K562 (cell line): ENCODE measurements around the gene KPNB1. TPM values are rescaled to one million over a fixed set of nuclear protein-coding genes. Genes with fewer than 3 reads are reported as not detected.

Experiments
- ATAC-seq: fragments of 200-7000 bp; cut with Tn5 transposase; 3 replicates; pipeline ENCODE4 v1.9.1; 2020; ENCODE audit warnings: moderate library complexity
- BruUV-seq: library from RNA; stranded (reverse); fragments of 400-500 nt; replicated peaks from 2 replicates; lab custom pipeline; 2021; lab: Mats Ljungman, UMichigan
- CTCF ChIA-PET: fragments of 300-600 bp; formaldehyde crosslinking; extraction: SDS; loops from one replicate; lab custom pipeline; 2021; ENCODE audit warnings: low intra/inter-chr PET ratio; lab: Yijun Ruan, JAX
- POLR2A ChIA-PET: fragments of 300-600, 350-650 bp; sonication (Branson Sonifier 250); formaldehyde crosslinking; extraction: SDS; loops from one replicate; lab custom pipeline; 2021; ENCODE audit warnings: antibody characterized with exemption, inconsistent platforms; lab: Yijun Ruan, JAX
- DNase-seq, 4 experiments: peaks; one replicate each; pipeline versions ENCODE4 v3.0.0 to v3.0.0-alpha.2; 2011 to 2018; ENCODE audit warnings: low spot score in 3 of 4, mixed read lengths in 3 of 4; ENCODE audit errors: extremely low read depth in 1 of 4
- FAIRE-seq: peaks from 2 replicates; lab custom pipeline; 2011; peaks lifted over from hg19 to GRCh38; lab: Jason Lieb, UNC
- H2AFZ ChIP-seq: 2 replicates; pipeline ENCODE4 v1.6.0; 2011; ENCODE audit warnings: low read depth, low read length, control low read depth, inconsistent platforms
- H3K27ac ChIP-seq: fragments of 200-600 bp; 3 replicates; pipeline ENCODE4 v1.8.0; 2011; ENCODE audit warnings: low read depth, mild to moderate bottlenecking, control low read depth, inconsistent platforms, low read length, moderate library complexity, mixed read lengths; ENCODE audit errors: extremely low read depth
- H3K27me3 ChIP-seq, 2 experiments: fragments of 300-600 bp in 1 of 2; 2 replicates in 1 of 2; 3 replicates in 1 of 2; pipeline versions ENCODE4 v1.6.0 to v1.8.0; 2011; ENCODE audit warnings: inconsistent platforms in 2 of 2, low read length in 2 of 2, mild to moderate bottlenecking in 1 of 2, mixed read lengths in 1 of 2, moderate library complexity in 1 of 2; ENCODE audit not compliant: control insufficient read depth in 2 of 2, insufficient read depth in 2 of 2
- H3K36me3 ChIP-seq: fragments of 300-600 bp; 3 replicates; pipeline ENCODE4 v1.8.0; 2011; ENCODE audit warnings: mild to moderate bottlenecking, low read length, inconsistent platforms; ENCODE audit not compliant: control insufficient read depth, insufficient read depth
- H3K4me1 ChIP-seq, 2 experiments: fragments of 200-600 bp in 1 of 2; replicated peaks in 1 of 2; 2 replicates in 1 of 2; 3 replicates in 1 of 2; pipeline versions ENCODE4 v1.5.1 to v1.8.0; 2011; ENCODE audit warnings: inconsistent platforms in 2 of 2, low read length in 2 of 2, mild to moderate bottlenecking in 1 of 2, mixed read lengths in 1 of 2, moderate library complexity in 1 of 2; ENCODE audit not compliant: control insufficient read depth in 2 of 2, insufficient read depth in 2 of 2
- H3K4me2 ChIP-seq: 2 replicates; pipeline ENCODE4 v1.6.1; 2011; ENCODE audit warnings: low read length, control low read depth, inconsistent platforms, mixed read lengths; ENCODE audit not compliant: insufficient read depth
- H3K4me3 ChIP-seq: fragments of 200-600 bp; sonication (generic), shearing (Covaris generic); 2 replicates; pipeline ENCODE4 v1.5.1; 2016; ENCODE audit warnings: control low read depth, inconsistent platforms
- H3K79me2 ChIP-seq: fragments of 200-600 bp; 3 replicates; pipeline ENCODE4 v1.8.0; 2011; ENCODE audit warnings: low read length, inconsistent platforms; ENCODE audit not compliant: control insufficient read depth, insufficient read depth
- H3K9ac ChIP-seq, 2 experiments: 2 replicates each; pipeline versions ENCODE4 v1.6.0 to v1.6.1; 2011; ENCODE audit warnings: low read depth in 2 of 2, low read length in 2 of 2, control low read depth in 1 of 2, inconsistent platforms in 1 of 2, mild to moderate bottlenecking in 1 of 2, mixed read lengths in 1 of 2; ENCODE audit not compliant: insufficient read depth in 1 of 2
- H3K9me1 ChIP-seq: one replicate; pipeline ENCODE4 v1.6.0; 2011; ENCODE audit warnings: inconsistent platforms, mild to moderate bottlenecking, low read length, moderate library complexity; ENCODE audit not compliant: control insufficient read depth, insufficient read depth
- H3K9me3 ChIP-seq: replicated peaks from 2 replicates; pipeline ENCODE4 v1.5.1; 2011; ENCODE audit warnings: low read depth, low read length, inconsistent platforms; ENCODE audit not compliant: control insufficient read depth, insufficient read depth
- H4K20me1 ChIP-seq: replicated peaks from 2 replicates; pipeline ENCODE4 v1.6.1; 2011; ENCODE audit warnings: low read length, inconsistent platforms, mixed read lengths; ENCODE audit not compliant: control insufficient read depth, insufficient read depth
- NEUROD1 ChIP-seq: fragments of 150-350 bp; IDR thresholded peaks from 2 replicates; pipeline ENCODE4 v1.6.1; 2014; ENCODE audit warnings: borderline replicate concordance, low read length, low read depth; ENCODE audit not compliant: partially characterized antibody
- NFIC ChIP-seq: fragments of 450-650 bp; IDR thresholded peaks from 2 replicates; pipeline ENCODE4 v1.6.1; 2017; ENCODE audit warnings: mild to moderate bottlenecking, inconsistent platforms
- WGBS: fragments of 100-300 bp; shearing (Covaris generic); methylation state at CpG from one replicate; pipeline ENCODE4 v1.1.6; 2016; ENCODE audit warnings: low coverage, mixed read lengths; ENCODE audit not compliant: insufficient coverage; ENCODE audit errors: missing lambda C conversion rate; 5-methylcytosine and 5-hydroxymethylcytosine counted together
- in situ Hi-C: fragments of 300-500 bp; cut with MboI; formaldehyde crosslinking; loops from 4 replicates; pipeline ENCODE4 v1.15.0; 2018; ENCODE audit warnings: inconsistent platforms, mixed read lengths
- intact Hi-C: fragments of 100-400 bp; cut with micrococcal nuclease; formaldehyde crosslinking; loops from 2 replicates; pipeline ENCODE4 v1.14.2; 2022
- polyA plus RNA-seq, 8 experiments: library from polyadenylated mRNA; depleted of rRNA in 4 of 8; stranded (reverse) in 5 of 8; unstranded in 3 of 8; fragments of >200 nt; fragmentation: Nextera tagmentation in 2 of 8; fragmentation: Illumina TruSeq in 1 of 8; extraction: Ambion mirVana in 2 of 8; extraction: Trizol in 1 of 8; gene quantifications; 2 replicates each; pipeline versions ENCODE4 v1.2.1 to v1.2.3, GENCODE V29; 2011 to 2014; ENCODE audit warnings: inconsistent platforms in 1 of 8, missing spikeins in 1 of 8
- total RNA-seq, 7 experiments: library from RNA; depleted of rRNA in 6 of 7; stranded (reverse); fragments of >200 nt in 6 of 7; fragmentation: Illumina TruSeq in 2 of 7; extraction: Trizol in 2 of 7; gene quantifications; 2 replicates each; pipeline versions ENCODE4 v1.2.1 to v1.2.3, GENCODE V29; 2011 to 2021; ENCODE audit warnings: low replicate concordance in 1 of 7
- TF ChIP-seq, protein P1 (sequence below), 3 experiments: IDR thresholded peaks in 2 of 3; conservative IDR thresholded peaks in 1 of 3; 2 replicates each; pipeline ENCODE4 v1.5.1; 2011 to 2012; ENCODE audit warnings: low read length in 3 of 3, mild to moderate bottlenecking in 3 of 3, control low read depth in 2 of 3, improper control_type of control experiment in 1 of 3, inconsistent platforms in 1 of 3, low read depth in 1 of 3, mixed read lengths in 1 of 3, moderate library complexity in 1 of 3; ENCODE audit not compliant: insufficient read depth in 2 of 3
- TF ChIP-seq, protein P2 (sequence below), 2 experiments: IDR thresholded peaks; 2 replicates each; pipeline ENCODE4 v1.6.1; 2011; ENCODE audit warnings: borderline replicate concordance in 1 of 2, control low read depth in 1 of 2, low read depth in 1 of 2, low read length in 1 of 2, mild to moderate bottlenecking in 1 of 2, mixed read lengths in 1 of 2, moderate library complexity in 1 of 2; ENCODE audit not compliant: insufficient read depth in 1 of 2, insufficient read length in 1 of 2, poor library complexity in 1 of 2, severe bottlenecking in 1 of 2; ENCODE audit errors: extremely low read depth in 1 of 2

Gene KPNB1
- total and polyA plus RNA-seq, 9 of the 15 experiments (the other 6 are each of a cell fraction or from before 2014, with no cell fraction given), result 154 to 622 (median 354) TPM

DNA sequence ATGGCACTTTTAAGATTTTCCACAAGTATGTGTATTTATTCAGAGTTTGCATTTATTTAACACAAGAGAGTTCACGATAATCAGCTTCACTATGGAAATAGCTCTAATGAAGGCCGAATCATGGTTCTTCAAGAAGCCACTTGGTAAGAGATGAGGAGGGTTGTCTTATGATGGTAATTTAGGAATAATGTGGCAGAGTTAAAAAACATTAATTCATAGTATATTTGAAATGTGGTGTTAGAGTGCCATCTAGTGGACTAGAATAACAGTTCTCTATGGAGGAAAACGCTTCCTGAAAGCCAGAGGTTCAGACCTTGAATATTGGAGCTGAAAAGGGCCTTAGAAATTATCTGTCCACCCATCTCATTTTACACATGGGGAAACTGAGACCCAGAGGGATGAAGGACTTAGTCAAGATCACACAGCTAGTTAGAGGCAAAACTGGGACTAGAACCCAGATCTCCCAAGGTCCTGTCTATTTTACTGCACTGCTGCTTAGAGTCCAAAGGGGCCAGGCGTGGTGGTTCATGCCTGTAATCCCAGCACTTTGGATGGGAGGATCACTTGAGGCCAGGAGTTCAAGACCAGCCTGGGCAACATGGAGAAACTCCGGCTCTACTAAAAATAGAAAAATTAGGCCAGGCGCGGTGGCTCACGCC is 33.8 kb upstream of the KPNB1 start (continued):
- TF ChIP-seq NEUROD1 (no peak), NFIC (no peak)

DNA sequence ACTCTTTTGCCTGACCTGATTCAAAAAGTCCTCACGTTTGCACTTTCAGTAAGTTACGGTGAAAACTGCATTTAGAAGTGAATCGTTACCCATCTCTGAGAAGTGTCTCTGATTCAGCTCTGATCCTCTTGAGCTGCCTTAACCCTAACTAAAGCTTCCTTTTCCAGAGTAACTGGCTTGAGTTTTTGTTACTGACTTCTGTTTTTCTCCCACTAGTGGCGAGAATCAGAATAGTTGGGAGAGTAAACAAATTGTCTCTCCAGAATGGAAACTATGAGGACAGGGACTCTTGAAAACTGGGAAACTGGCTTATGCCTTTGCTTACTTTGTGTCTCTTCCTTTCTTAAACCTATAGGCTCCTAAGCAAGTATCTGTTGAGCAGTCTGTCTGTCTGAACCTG is 31.3 kb upstream of the KPNB1 start:
- no peak overlapping the region for H3K4me2 ChIP-seq
- H3K9ac ChIP-seq, result no peak overlapping the region
- BruUV-seq, result no TSS peak
- no peak overlapping the region for H3K27ac ChIP-seq
- no peak overlapping the region for H2AFZ ChIP-seq
- ChIA-PET CTCF (no interaction called here), POLR2A (interaction anchor here (1.3 to 2.6 kb wide), 2 partner anchors 11 to 13 kb away, joined by 4 to 9 read pairs; no protein-coding TSS in a partner anchor)
- no peaks in the 10 kb centered on the region for H3K4me1 ChIP-seq
- TF ChIP-seq, protein P1, sequence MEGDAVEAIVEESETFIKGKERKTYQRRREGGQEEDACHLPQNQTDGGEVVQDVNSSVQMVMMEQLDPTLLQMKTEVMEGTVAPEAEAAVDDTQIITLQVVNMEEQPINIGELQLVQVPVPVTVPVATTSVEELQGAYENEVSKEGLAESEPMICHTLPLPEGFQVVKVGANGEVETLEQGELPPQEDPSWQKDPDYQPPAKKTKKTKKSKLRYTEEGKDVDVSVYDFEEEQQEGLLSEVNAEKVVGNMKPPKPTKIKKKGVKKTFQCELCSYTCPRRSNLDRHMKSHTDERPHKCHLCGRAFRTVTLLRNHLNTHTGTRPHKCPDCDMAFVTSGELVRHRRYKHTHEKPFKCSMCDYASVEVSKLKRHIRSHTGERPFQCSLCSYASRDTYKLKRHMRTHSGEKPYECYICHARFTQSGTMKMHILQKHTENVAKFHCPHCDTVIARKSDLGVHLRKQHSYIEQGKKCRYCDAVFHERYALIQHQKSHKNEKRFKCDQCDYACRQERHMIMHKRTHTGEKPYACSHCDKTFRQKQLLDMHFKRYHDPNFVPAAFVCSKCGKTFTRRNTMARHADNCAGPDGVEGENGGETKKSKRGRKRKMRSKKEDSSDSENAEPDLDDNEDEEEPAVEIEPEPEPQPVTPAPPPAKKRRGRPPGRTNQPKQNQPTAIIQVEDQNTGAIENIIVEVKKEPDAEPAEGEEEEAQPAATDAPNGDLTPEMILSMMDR (IDR thresholded peaks at IDR 0.05 in 2 of 3, conservative IDR thresholded peaks at IDR 0.05 in 1 of 3; ENCODE audit: insufficient read depth in 2 of 3, low read depth in 1 of 3, low read length in 3 of 3), result peak in 2 of 3 experiments; percentile 18 to 29; a peak in 1 of 6 replicates
- TF ChIP-seq, protein P2, sequence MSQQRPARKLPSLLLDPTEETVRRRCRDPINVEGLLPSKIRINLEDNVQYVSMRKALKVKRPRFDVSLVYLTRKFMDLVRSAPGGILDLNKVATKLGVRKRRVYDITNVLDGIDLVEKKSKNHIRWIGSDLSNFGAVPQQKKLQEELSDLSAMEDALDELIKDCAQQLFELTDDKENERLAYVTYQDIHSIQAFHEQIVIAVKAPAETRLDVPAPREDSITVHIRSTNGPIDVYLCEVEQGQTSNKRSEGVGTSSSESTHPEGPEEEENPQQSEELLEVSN (IDR thresholded peaks at IDR 0.05; ENCODE audit: borderline replicate concordance in 1 of 2, extremely low read depth in 1 of 2, insufficient read depth in 1 of 2, insufficient read length in 1 of 2, low read depth in 1 of 2, low read length in 1 of 2, poor library complexity in 1 of 2, severe bottlenecking in 1 of 2), result no peak
- no peak for ATAC-seq
- no peaks in the 10 kb centered on the region for H3K9me3 ChIP-seq
- WGBS, result 66% methylated on average over 4 of the region's 4 CpGs
- in situ Hi-C loops (loop anchor here (5.0 to 25.0 kb wide), 3 partner anchors 256 to 631 kb away; partner anchors contain the start of gene RPRML), intact Hi-C loops (loop anchor here (5.0 kb wide), 1 partner anchor 256 kb away; no protein-coding TSS in a partner anchor)
- H3K27me3 ChIP-seq, result no peaks in the 10 kb centered on the region
- H3K9me1 ChIP-seq, result no peaks in the 10 kb centered on the region
- no peak for FAIRE-seq
- DNase-seq, result peak in 1 of 4 experiments; percentile 21
- H3K79me2 ChIP-seq, result no peaks in the 10 kb centered on the region
- H4K20me1 ChIP-seq, result no peaks in the 10 kb centered on the region
- H3K4me3 ChIP-seq, result no peak overlapping the region
- H3K36me3 ChIP-seq, result peaks cover 85% of the 10 kb centered on the region
